Measurements from ENCODE around the gene ZMYND15. TPM values are rescaled to one million over a fixed set of nuclear protein-coding genes. Genes with fewer than 3 reads are reported as not detected.

ZMYND15 gene
- total and polyA plus RNA-seq, 2 of the 4 experiments (the other 2 are of a cell fraction) = 0.07 TPM; not detected in 1

DNA sequence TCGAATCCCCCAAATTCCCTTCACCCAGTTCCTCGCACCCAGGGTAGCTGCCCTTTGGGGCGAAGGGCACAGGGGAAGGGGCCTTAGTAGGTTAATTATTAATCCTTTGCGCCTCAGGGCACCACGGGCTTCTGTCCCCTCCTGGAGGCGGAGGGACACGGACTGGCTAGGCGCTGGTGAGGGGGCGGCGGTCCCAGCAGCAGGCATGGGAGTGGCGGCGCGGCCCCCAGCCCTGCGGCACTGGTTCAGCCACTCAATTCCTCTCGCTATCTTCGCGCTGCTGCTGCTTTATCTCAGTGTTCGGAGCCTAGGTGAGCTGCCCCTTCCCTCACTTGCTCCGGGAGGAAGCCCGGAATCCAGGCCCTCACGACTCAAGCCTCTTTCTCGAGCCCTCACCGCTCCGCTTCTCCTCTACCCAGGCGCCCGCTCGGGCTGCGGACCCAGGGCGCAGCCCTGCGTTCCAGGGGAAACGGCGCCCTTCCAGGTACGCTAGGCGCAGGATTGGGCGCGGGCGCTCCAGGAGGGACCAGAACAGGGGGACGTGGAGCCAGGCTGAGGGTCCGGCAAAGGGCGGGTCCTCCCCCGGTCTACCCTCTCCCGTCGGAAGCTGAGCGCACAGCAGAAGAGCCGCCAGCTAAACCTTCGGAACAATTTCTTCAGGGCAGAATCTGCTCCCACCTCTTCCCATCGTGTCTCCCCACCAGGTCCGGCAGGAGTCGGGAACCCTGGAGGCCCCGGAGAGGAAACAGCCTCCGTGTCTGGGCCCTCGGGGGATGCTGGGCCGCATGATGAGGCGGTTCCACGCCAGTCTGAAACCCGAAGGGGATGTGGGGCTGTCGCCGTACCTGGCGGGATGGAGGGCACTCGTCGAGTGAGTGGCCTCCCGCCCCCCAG is 49.4 kb downstream of the ZMYND15 start, which contains the start of gene GLTPD2 (continued):
- TF ChIP-seq, protein P1, sequence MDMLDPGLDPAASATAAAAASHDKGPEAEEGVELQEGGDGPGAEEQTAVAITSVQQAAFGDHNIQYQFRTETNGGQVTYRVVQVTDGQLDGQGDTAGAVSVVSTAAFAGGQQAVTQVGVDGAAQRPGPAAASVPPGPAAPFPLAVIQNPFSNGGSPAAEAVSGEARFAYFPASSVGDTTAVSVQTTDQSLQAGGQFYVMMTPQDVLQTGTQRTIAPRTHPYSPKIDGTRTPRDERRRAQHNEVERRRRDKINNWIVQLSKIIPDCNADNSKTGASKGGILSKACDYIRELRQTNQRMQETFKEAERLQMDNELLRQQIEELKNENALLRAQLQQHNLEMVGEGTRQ (IDR thresholded peaks at IDR 0.05; ENCODE audit: low read depth, low read length) = no peak
- no peak for TF ChIP-seq FOS (IDR thresholded peaks at IDR 0.05; ENCODE audit: low read depth, low read length)

DNA sequence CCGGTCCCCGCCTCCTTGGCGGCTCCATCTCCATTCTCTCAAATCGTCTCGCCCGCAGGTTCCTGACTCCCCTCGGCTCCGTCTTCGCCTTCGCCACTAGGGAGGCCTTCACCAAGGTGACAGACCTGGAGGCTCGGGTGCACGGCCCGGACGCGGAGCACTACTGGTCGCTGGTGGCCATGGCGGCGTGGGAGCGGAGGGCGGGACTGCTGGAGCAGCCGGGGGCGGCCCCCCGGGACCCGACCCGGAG is 50.0 kb downstream of the ZMYND15 start:
- H3K23ac ChIP-seq (ENCODE audit: low read depth, low read length) = no peak overlapping the region
- peak overlapping the region; percentile 78 for H3K4me2 ChIP-seq (ENCODE audit: low read depth, low read length)
- peak overlapping the region; percentile 53; the same call in 1 of the 2 replicates for H3K27ac ChIP-seq (ENCODE audit: insufficient read depth, low read length)
- H3K9me3 ChIP-seq (ENCODE audit: control insufficient read depth, insufficient read depth, low read length) = no peaks in the 10 kb centered on the region
- 0 out of 2 replicates have a peak overlapping the region, but pooled peaks have one; percentile 31 for H4K5ac ChIP-seq (ENCODE audit: low read depth, low read length)
- H3K9me1 ChIP-seq (ENCODE audit: insufficient read depth, low read length) = peaks cover 4% of the 10 kb centered on the region
- peaks cover 0 to 5% of the 10 kb centered on the region in 2 experiments; a peak in 2 of 4 replicates for H3K79me1 ChIP-seq (ENCODE audit: low read depth in 1 of 2, low read length in 2 of 2)
- H3K36me3 ChIP-seq (ENCODE audit: control insufficient read depth, insufficient read depth, low read length) = no peaks in the 10 kb centered on the region
- ATAC-seq (ENCODE audit: low read depth) (no peak), DNase-seq (no peak)
- TF ChIP-seq SMC3 (IDR thresholded peaks at IDR 0.05; ENCODE audit: low read depth, low read length) = no peak
- no peaks in the 10 kb centered on the region for H4K20me1 ChIP-seq (ENCODE audit: insufficient read depth, low read length)
- H2BK20ac ChIP-seq (ENCODE audit: low read depth, low read length) = no peak overlapping the region
- H2BK5ac ChIP-seq (ENCODE audit: low read depth, low read length, poor library complexity, severe bottlenecking) = peak overlapping the region; percentile 36
- in situ Hi-C loops (cut with MboI; ENCODE audit: low sequenced_read_pairs) = loop anchor here (5.0 kb wide), 1 partner anchor 93 kb away; no protein-coding TSS in a partner anchor
- H2AK5ac ChIP-seq (ENCODE audit: low read depth, low read length) = no peak overlapping the region
- peak overlapping the region; percentile 40; the same call in 1 of the 2 replicates for H3K4ac ChIP-seq (ENCODE audit: low read depth, low read length)
- CTCF ChIA-PET = interaction anchor here (0.7 to 1.5 kb wide), 5 partner anchors 10 to 106 kb away, joined by 3 to 6 read pairs (median 3); no protein-coding TSS in a partner anchor
- peak overlapping the region; percentile 87 for H2AK9ac ChIP-seq (replicated peaks; ENCODE audit: low read depth, low read length, poor library complexity)
- intact Hi-C loops (cut with micrococcal nuclease) = no loop called here
- H3K56ac ChIP-seq (ENCODE audit: extremely low read depth, insufficient read depth, low read length) = no peak overlapping the region
- 0% methylated on average over 6 of the region's 25 CpGs; no CpG with 5 or more reads in 1 of the 2 experiments for WGBS, 2 experiments (ENCODE audit: extremely low coverage in 2 of 2, insufficient read length in 1 of 2)
- no peak overlapping the region for H2BK120ac ChIP-seq (ENCODE audit: low read depth, low read length)
- dilution Hi-C loops (cut with HindIII; ENCODE audit: low sequenced_read_pairs, unreplicated experiment) = no loop called here
- POLR2A ChIA-PET (ENCODE audit: unreplicated experiment) = no interaction called here
- H2AFZ ChIP-seq (replicated peaks; ENCODE audit: low read length, poor library complexity) = peak overlapping the region; percentile 99
- BruUV-seq (replicated peaks) = no TSS peak
- no peak overlapping the region for H2BK15ac ChIP-seq (ENCODE audit: low read depth, low read length)
- H3K18ac ChIP-seq (ENCODE audit: low read depth, low read length) = no peak overlapping the region
- peak overlapping the region; percentile 49 for H3K9ac ChIP-seq (ENCODE audit: low read depth, low read length)
- peak overlapping the region; percentile 64 for H3K4me3 ChIP-seq (ENCODE audit: insufficient read depth, low read depth, low read length)
- H4K8ac ChIP-seq (ENCODE audit: low read depth in 2 of 2, low read length in 2 of 2) = peak overlapping the region; percentile 49 to 81; a peak in 2 of 4 replicates
- H3K14ac ChIP-seq (replicated peaks; ENCODE audit: low read depth, low read length) = peak overlapping the region; percentile 32; the same call in 1 of the 2 replicates
- peaks cover 5% of the 10 kb centered on the region; the same call in 1 of the 2 replicates for H3K4me1 ChIP-seq (ENCODE audit: control insufficient read depth, insufficient read depth, low read length)
- H3K27me3 ChIP-seq (ENCODE audit: control insufficient read depth, insufficient read depth, low read length) = peaks cover 18% of the 10 kb centered on the region
- no peak overlapping the region for H4K91ac ChIP-seq (ENCODE audit: insufficient read depth, low read depth, low read length)
